ENCODE results near the gene CHD3.

- TF ChIP-seq POLR2A (IDR thresholded peaks at IDR 0.05), result no peak
- no peak for TF ChIP-seq CTCF (IDR thresholded peaks at IDR 0.05 in 4 of 5, conservative IDR thresholded peaks at IDR 0.05 in 1 of 5)
Observed at GRCh38 chr17:7852919-7853690, 35.5 kb upstream of the CHD3 start.
